GM18499 (cell line): ENCODE measurements around the gene LMO1.

Experiments used
- ATAC-seq: cut with Tn5 transposase; IDR thresholded peaks from one replicate; pipeline ENCODE4 v1.9.1; 2021; ENCODE audit warnings: moderate number of reproducible peaks; ENCODE audit not compliant: insufficient read depth, unreplicated experiment

Gene LMO1

GRCh38 chr11:8250434-8250833, 13.2 kb downstream of the LMO1 start:
- ATAC-seq: no peak

GRCh38 chr11:8249482-8249881, 14.2 kb downstream of the LMO1 start:
- no peak for ATAC-seq

- ATAC-seq: no peak
These were observed 14.9 kb downstream of the LMO1 start for GRCh38 chr11:8248786-8249185.

- no peak for ATAC-seq
These were observed 16.4 kb downstream of the LMO1 start for GRCh38 chr11:8247312-8247711.

GRCh38 chr11:8243458-8243857, 20.2 kb downstream of the LMO1 start:
- ATAC-seq: no peak

GRCh38 chr11:8242499-8243280, 21.0 kb downstream of the LMO1 start:
- ATAC-seq: no peak

GRCh38 chr11:8242118-8242475, 21.6 kb downstream of the LMO1 start:
- no peak for ATAC-seq

GRCh38 chr11:8241373-8242117, 22.1 kb downstream of the LMO1 start:
- ATAC-seq: no peak

- no peak for ATAC-seq
These were observed 24.0 kb downstream of the LMO1 start for GRCh38 chr11:8239536-8240228.

GRCh38 chr11:8239040-8239439, 24.6 kb downstream of the LMO1 start:
- ATAC-seq: no peak

- ATAC-seq: no peak
These were observed 26.2 kb downstream of the LMO1 start for GRCh38 chr11:8237453-8237852.

- ATAC-seq: no peak
These were observed 27.8 kb downstream of the LMO1 start for GRCh38 chr11:8235925-8236324.

- ATAC-seq: no peak
These were observed 28.8 kb downstream of the LMO1 start for GRCh38 chr11:8234910-8235309.

- ATAC-seq: no peak
These were observed 29.3 kb downstream of the LMO1 start for GRCh38 chr11:8234425-8234821.

GRCh38 chr11:8233691-8234424, 29.8 kb downstream of the LMO1 start:
- no peak for ATAC-seq

GRCh38 chr11:8232849-8233606, 30.6 kb downstream of the LMO1 start:
- ATAC-seq: no peak

- no peak for ATAC-seq
These were observed 31.3 kb downstream of the LMO1 start for GRCh38 chr11:8232414-8232813.

GRCh38 chr11:8231979-8232378, 31.7 kb downstream of the LMO1 start:
- ATAC-seq: no peak

GRCh38 chr11:8230921-8231847, 32.5 kb downstream of the LMO1 start:
- ATAC-seq: no peak
